22Rv1 (cell line): ENCODE data around the gene KIF2C.

Experiments
- H3K27ac ChIP-seq: fragments of 450-650 bp; 2 replicates; pipeline ENCODE4 v1.5.1; 2017
- ZFX ChIP-seq: fragments of 450-650 bp; IDR thresholded peaks from 2 replicates; pipeline ENCODE4 v1.6.1; 2017; ENCODE audit warnings: antibody characterized with exemption, borderline replicate concordance
- TF ChIP-seq, protein P1 (sequence below): fragments of 450-650 bp; IDR thresholded peaks from 2 replicates; pipeline ENCODE4 v1.5.1; 2017; ENCODE audit warnings: mild to moderate bottlenecking

KIF2C gene

DNA sequence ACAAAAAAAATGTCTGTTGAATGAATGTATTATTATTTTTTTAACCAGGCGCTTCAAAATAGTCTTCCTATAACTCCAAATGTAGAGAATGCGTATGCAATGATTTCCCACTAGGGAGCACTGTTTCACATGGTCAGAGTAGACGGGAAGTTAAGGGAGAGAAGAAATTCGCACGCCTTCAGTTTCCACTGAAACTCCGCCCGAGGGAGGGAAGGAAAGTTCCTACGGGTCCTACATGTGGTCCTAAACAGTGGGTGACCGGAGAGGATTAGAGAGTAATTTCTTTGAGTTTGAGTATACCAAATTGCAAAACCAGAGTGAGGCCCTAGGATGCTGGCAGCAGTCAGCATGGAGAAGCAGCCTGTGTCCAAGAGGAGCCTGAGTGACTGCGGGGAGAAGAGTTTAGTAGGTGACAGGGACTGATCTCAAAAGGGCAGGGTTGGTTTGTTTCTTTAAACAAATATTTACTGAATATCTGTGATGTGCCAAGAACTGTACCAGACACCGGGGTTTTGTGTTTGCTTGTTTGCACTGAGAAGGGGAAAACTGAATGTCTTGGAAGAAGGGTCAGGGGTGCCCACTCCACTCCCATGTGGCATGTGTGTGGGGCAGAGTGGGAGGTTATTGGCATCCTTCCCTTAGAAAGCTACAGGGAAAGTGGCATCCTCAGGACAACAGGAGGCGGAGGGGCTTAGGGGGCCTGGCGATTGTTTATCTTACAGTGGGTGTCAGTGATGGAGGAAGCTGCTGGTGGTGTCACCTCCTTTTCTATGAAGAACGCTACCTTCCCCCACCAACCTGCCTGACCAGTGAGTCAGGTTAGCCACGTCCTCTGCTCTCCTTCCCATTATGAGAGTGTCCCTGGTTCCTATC lies 31.4 kb upstream of the KIF2C start:
- TF ChIP-seq, protein P1, sequence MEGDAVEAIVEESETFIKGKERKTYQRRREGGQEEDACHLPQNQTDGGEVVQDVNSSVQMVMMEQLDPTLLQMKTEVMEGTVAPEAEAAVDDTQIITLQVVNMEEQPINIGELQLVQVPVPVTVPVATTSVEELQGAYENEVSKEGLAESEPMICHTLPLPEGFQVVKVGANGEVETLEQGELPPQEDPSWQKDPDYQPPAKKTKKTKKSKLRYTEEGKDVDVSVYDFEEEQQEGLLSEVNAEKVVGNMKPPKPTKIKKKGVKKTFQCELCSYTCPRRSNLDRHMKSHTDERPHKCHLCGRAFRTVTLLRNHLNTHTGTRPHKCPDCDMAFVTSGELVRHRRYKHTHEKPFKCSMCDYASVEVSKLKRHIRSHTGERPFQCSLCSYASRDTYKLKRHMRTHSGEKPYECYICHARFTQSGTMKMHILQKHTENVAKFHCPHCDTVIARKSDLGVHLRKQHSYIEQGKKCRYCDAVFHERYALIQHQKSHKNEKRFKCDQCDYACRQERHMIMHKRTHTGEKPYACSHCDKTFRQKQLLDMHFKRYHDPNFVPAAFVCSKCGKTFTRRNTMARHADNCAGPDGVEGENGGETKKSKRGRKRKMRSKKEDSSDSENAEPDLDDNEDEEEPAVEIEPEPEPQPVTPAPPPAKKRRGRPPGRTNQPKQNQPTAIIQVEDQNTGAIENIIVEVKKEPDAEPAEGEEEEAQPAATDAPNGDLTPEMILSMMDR = peak; percentile 88
- TF ChIP-seq ZFX = no peak
- no peak overlapping the region for H3K27ac ChIP-seq

DNA sequence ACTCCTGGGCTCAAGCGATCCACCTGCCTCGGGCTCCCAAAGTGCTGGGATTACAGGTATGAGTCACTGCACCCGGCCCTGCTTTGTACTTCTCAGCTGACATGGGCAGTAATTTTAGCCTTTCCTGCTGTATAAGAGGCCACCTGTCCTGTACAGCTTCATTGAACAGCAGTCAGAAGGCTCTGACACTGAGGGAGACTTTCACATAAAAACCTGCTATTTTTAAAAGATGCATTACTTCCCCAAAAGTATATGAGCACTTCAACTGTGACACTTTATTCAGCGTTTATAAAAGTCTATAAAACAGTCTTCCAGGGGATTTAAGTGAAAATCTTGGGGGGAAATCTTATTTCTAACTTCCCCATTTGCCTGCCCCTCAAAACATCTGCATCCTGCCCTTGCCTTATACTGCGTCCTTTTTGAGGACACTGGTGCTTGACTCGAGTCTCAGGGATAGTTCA lies 26.3 kb upstream of the KIF2C start:
- no peak overlapping the region for H3K27ac ChIP-seq
- TF ChIP-seq, protein P1 = no peak
- no peak for TF ChIP-seq ZFX

GRCh38 chr1:44714532-44714931 lies 25.1 kb upstream of the KIF2C start:
- TF ChIP-seq, protein P1 = no peak
- no peak for TF ChIP-seq ZFX
- no peak overlapping the region for H3K27ac ChIP-seq

DNA sequence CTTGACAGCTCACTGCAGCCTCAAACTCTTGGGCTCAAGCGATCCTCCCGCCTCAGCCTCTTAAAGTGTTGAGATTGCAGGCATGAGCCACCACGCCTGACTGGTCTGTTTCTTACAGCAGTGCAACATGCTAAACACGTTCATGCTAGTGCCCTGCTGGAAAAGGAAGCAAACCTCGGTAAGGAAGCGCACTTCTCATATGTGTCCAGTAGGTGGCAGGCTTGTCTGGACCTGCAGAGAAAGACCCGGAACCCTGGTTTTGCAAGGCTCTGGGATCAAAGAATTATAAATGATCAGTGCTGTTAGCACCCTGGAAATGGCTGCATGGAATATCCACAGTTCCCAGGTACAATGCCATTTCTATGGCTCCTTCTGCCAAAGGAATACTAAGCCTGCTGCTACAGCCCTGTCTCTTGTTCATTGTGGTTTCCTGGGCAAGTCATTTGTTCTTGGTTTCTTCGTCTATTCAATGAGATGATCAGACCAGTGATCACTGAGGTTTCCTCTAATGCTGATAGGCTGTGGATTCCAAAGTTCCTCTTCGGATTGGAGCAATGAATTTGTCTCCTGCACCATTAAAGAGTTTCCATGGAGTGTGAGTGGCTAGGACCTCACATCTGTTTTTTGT lies 24.6 kb upstream of the KIF2C start:
- TF ChIP-seq ZFX = no peak
- TF ChIP-seq, protein P1 = peak; percentile 97
- no peak overlapping the region for H3K27ac ChIP-seq

DNA sequence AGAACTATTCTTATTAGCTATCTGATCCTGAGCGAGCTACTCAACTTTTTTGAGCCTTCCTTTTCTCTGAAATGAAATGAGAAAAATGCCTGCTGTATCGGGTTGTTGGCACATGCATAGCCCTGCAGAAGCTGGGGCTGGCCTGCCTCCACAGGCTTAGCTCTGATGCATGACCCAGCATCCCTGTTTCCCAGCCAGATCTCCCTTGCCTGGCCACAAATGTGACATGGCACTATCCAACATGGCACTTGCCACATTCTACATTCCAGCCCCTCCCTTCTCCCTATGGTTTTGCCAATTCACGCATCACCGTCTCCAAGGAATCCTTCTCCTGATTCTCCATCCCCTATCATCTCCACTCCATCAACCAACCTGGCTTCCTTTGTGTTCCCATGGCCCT lies 22.5 kb upstream of the KIF2C start:
- TF ChIP-seq ZFX = no peak
- TF ChIP-seq, protein P1 = no peak
- no peak overlapping the region for H3K27ac ChIP-seq

DNA sequence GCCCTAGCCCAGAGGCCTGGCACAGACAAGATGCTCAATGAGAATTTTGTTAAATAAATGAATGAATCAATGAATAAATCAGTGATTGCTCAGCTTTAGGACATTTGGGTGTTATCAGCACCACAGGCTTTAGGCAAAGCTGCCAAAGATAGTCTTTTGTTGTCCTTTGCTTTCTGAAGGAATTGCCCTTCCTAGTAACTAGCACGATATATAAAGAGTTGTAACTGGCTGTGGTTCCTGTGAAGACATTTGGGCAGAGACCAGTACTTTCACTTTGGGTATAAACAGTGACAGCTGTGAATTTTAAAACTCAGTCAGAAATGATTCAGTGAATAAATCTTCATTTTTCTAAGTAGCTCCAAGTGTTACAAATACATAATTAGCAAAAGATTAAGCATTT lies 22.0 kb upstream of the KIF2C start:
- TF ChIP-seq ZFX = no peak
- H3K27ac ChIP-seq = no peak overlapping the region

GRCh38 chr1:44718091-44718490 lies 21.5 kb upstream of the KIF2C start:
- no peak overlapping the region for H3K27ac ChIP-seq
- TF ChIP-seq, protein P1 = no peak
- no peak for TF ChIP-seq ZFX
